Lower lobe of right lung (tissue), 2 donors: ENCODE measurements around the gene GFY. TPM values are rescaled to one million over a fixed set of nuclear protein-coding genes. Genes with fewer than 3 reads are reported as not detected.
A peak's percentile ranks its signal among the peaks of the same experiment; 100 is the strongest.

Source experiments
- ATAC-seq, 2 donors: fragments of 200-7000 bp; cut with Tn5 transposase; one replicate each; pipeline ENCODE4 v1.9.1; 2020 to 2022; ENCODE audit warnings: mild to moderate bottlenecking in 2 of 2, moderate library complexity in 2 of 2
- DNase-seq: peaks from one replicate; pipeline ENCODE4 v3.0.0-alpha.2; 2020
- H3K27ac ChIP-seq: fragments of 200-600 bp; one replicate; pipeline ENCODE4 v1.8.0; 2022
- H3K27me3 ChIP-seq: fragments of 200-600 bp; one replicate; pipeline ENCODE4 v1.8.0; 2022; ENCODE audit warnings: low read depth
- H3K36me3 ChIP-seq: fragments of 200-600 bp; one replicate; pipeline ENCODE4 v1.8.0; 2022; ENCODE audit warnings: mild to moderate bottlenecking
- H3K4me1 ChIP-seq: fragments of 200-600 bp; one replicate; pipeline ENCODE4 v1.8.0; 2022
- H3K4me3 ChIP-seq: fragments of 200-600 bp; one replicate; pipeline ENCODE4 v1.8.0; 2022; ENCODE audit warnings: mild to moderate bottlenecking
- H3K9me3 ChIP-seq: fragments of 200-600 bp; one replicate; pipeline ENCODE4 v1.8.0; 2022
- intact Hi-C: fragments of 100-400 bp; cut with DNase I; formaldehyde crosslinking; loops from one replicate; pipeline ENCODE4 v1.11.0; 2022
- total RNA-seq: library from RNA; stranded (reverse); fragmentation: NEBNext Ultra II Directional; extraction: Animal tissue kit (Norgen Biotek cat#: 25700); gene quantifications from one replicate; pipeline ENCODE4 v1.2.1, GENCODE V29; 2021
- TF ChIP-seq, protein P1 (sequence below): fragments of 200-600 bp; IDR thresholded peaks from one replicate; pipeline ENCODE4 v1.8.0; 2022; ENCODE audit warnings: antibody characterized with exemption, mild to moderate bottlenecking
- donor health status: DM: no; HTN: yes; CAD: no; lungs with severe emphysema.

The GFY gene
- total RNA-seq, 1 donor from 2014 or later = not detected

DNA sequence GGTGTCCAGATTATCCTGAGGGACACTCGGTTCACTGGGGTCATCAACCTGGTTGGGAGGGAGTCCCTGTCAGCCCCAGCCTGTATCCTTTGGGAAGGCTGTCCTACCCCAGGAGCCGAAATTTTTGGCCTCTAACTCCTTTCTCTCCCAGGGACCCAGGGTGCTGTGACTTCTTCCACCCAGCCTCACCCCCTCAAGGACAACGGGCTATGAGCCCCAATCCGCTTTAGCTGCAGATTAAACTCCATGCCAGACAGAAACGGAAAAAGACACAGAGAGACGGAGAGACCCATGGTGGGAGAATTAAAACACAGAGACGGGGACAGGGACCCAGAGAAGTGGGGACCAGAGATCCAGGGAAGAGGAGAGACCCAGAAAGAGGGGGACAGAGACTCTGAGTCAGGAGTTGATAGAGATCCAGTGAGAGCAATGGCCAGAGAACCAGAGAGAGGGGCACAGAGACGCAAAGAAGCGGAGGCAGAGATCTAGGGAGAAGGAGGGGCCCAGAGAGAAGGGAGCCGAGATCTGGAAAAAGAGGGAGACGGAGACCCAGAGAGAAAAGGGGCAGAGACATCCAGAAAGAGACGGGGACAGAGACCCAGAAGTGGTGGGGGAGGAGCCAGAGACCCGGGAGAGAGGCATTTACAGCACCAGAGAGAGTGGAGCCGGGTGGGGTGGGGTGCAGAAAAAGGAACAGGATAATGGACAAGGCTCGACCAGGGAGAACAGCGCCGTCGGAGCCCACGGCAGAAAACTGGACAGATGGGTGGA is 15.4 kb downstream of the GFY start:
- TF ChIP-seq, protein P1, sequence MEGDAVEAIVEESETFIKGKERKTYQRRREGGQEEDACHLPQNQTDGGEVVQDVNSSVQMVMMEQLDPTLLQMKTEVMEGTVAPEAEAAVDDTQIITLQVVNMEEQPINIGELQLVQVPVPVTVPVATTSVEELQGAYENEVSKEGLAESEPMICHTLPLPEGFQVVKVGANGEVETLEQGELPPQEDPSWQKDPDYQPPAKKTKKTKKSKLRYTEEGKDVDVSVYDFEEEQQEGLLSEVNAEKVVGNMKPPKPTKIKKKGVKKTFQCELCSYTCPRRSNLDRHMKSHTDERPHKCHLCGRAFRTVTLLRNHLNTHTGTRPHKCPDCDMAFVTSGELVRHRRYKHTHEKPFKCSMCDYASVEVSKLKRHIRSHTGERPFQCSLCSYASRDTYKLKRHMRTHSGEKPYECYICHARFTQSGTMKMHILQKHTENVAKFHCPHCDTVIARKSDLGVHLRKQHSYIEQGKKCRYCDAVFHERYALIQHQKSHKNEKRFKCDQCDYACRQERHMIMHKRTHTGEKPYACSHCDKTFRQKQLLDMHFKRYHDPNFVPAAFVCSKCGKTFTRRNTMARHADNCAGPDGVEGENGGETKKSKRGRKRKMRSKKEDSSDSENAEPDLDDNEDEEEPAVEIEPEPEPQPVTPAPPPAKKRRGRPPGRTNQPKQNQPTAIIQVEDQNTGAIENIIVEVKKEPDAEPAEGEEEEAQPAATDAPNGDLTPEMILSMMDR = no peak
- Histone ChIP-seq H3K36me3 (no peaks in the 10 kb centered on the region), H3K4me3 (peak overlapping the region; percentile 29), H3K4me1 (peaks cover 7% of the 10 kb centered on the region), H3K9me3 (no peaks in the 10 kb centered on the region), H3K27me3 (peaks cover 58% of the 10 kb centered on the region), H3K27ac (no peak overlapping the region)
- ATAC-seq (no peak), DNase-seq (no peak)
- intact Hi-C loops = loop anchor here (10.0 kb wide), 1 partner anchor 46 kb away; no protein-coding TSS in a partner anchor

DNA sequence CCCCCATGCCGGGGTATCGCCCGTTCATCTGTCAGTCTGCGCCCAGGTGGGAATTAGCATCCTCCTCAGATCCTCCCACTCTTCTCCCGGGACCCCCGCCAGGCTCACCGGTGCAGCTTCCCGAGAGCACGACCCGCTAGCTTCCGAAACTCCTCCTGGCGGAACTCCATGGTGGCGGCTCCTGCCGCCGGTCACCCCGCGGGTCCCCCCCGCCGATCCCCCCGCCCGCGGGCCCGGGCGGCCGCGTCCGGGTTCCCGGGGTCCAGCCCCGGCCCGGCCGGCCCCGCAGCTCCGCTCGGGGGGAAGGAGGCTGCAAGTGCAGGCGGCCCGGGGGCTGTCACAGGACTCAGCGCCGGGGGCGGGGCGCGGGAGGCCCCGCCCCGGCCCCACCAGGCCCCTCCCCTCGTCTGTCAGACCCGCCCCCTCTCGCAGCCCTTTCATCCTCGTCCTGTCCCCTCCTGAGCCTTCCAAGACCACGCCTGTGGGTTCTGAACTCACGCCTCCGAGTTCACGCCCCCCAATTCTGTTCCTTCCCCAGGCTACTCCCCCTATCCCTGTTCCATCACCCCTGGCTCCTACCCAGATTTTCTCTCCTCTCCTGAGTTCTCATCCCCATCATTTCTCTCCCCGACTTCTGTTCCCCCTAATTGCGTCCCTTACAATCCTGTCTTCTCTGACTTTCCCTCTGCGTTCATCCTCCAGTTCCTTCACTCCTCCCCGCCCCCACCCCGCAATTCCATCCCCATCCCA is 16.2 kb downstream of the GFY start, which contains the start of gene SLC17A7:
Gene SLC17A7, minus strand, starts transcription at position 318 of the 750 bp plus-strand sequence. Its CDS starts 148 bp downstream, at position 170.
- TF ChIP-seq, protein P1 = no peak
- ATAC-seq = no peak
- peaks cover 51% of the 10 kb centered on the region for H3K27me3 ChIP-seq
- intact Hi-C loops = loop anchor here (10.0 kb wide), 1 partner anchor 47 kb away; no protein-coding TSS in a partner anchor
- no peak for DNase-seq
- peaks cover 7% of the 10 kb centered on the region for H3K4me1 ChIP-seq
- peak within 1 kb of the TSS; percentile 86 for H3K4me3 ChIP-seq
- no peaks in the 10 kb centered on the region for H3K9me3 ChIP-seq
- peaks cover 3% of the 10 kb centered on the region for H3K36me3 ChIP-seq
- no peak within 1 kb of the TSS for H3K27ac ChIP-seq

DNA sequence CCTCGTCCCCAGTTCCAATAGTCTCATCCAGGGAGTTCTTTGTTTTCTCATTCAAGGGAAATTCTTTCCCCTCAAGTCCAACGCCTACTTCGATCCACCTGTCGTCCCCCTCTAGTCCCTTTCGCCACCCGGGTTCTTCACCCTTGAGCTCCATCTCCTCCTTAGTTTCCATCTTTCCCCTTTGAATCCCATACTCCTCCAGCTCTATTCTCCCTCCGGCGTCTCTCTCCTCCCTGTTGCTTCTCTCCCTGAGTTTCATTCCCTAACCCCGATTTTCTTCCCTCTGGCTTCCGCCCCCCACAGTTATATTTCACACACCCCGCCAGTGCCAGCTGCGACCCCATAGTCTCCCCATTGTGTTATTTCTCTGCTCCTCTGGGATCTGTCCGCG is 16.8 kb downstream of the GFY start:
- TF ChIP-seq, protein P1 = no peak
- Histone ChIP-seq H3K4me3 (no peak overlapping the region), H3K27me3 (peaks cover 45% of the 10 kb centered on the region), H3K4me1 (peaks cover 7% of the 10 kb centered on the region), H3K36me3 (peaks cover 9% of the 10 kb centered on the region), H3K27ac (no peak overlapping the region), H3K9me3 (no peaks in the 10 kb centered on the region)
- ATAC-seq (no peak), DNase-seq (no peak)
- intact Hi-C loops = loop anchor here (10.0 kb wide), 1 partner anchor 47 kb away; no protein-coding TSS in a partner anchor

DNA sequence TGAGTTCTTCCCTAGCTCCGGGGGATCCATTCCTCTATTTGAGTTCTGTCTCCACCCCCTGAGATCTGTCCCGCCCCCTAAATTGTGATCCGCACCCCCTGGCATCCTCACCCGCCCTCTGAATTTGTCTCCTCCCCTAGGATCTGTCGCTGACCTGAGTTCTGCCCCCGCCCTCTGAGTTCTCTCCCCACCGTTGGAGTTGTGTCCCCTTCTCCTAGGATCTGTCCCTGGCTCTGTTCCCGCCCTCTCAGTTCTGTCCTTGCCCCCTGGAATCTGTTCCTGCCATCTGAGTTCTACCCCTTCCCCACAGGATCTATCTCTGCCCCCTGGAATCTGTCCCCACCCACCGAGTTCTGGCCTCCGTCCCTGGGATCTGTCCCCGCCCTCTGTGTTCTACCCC is 17.2 kb downstream of the GFY start:
- ATAC-seq (no peak), DNase-seq (no peak)
- Histone ChIP-seq H3K36me3 (peaks cover 13% of the 10 kb centered on the region), H3K9me3 (no peaks in the 10 kb centered on the region), H3K27ac (no peak overlapping the region), H3K4me3 (peak overlapping the region; percentile 86), H3K27me3 (peaks cover 41% of the 10 kb centered on the region), H3K4me1 (peaks cover 7% of the 10 kb centered on the region)
- TF ChIP-seq, protein P1 = no peak
- intact Hi-C loops = loop anchor here (10.0 kb wide), 1 partner anchor 48 kb away; no protein-coding TSS in a partner anchor

DNA sequence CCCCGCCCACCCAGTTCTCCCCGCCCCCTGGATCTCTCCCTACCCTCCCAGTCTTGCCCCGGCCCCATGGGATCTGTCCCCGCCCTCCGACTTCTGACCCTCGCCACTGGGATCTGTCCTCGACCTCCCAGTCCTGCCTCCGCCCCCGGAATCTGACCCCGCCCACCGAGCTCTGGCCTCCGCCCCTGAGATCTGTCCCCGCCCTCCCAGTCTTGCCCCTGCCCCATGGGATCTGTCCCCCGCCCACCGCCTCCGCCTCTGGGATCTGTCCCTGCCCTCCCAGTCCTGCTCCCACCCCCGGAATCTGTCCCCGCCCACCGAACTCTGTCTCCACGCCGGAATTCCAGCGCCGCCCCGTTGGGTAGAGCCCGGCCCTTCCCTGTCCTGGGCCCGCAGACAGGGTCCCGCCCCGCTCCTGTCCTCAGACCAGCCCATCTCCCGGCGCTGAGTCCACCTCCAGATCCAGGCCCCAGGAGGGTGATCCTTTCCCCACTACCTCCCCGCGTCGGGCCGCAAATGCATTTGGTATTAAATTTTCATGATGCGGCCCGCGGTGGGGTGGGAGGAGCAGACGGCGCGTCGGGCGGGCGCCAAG is 17.7 kb downstream of the GFY start:
- peak; percentile 96 for DNase-seq

More for the DNA sequence above, 17.7 kb downstream of the GFY start:
- Histone ChIP-seq H3K36me3 (peaks cover 13% of the 10 kb centered on the region), H3K4me3 (peak overlapping the region; percentile 86), H3K27ac (peak overlapping the region; percentile 72), H3K9me3 (no peaks in the 10 kb centered on the region), H3K4me1 (peaks cover 7% of the 10 kb centered on the region), H3K27me3 (peaks cover 40% of the 10 kb centered on the region)
- ATAC-seq = peak; percentile 85 to 87
- intact Hi-C loops = loop anchor here (10.0 kb wide), 1 partner anchor 48 kb away; no protein-coding TSS in a partner anchor
- TF ChIP-seq, protein P1 = no peak
